ENCODE data around the gene DLGAP1.

DNA sequence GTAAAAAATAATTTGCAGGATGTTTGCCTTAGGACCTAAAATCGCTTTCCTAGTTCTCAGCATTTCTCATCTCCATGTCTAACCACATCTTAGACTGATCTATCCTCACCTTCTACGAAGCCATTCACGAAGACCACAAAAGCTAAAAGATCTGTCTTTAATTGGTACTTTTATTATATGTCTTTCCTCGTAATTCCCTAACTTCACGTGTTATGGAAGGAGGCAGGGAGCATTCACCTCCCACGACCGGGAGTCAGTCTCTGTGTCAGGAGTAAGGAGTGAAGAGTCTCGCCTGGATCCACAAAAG is 1.6 kb downstream of the DLGAP1 start:
- TF ChIP-seq FOXA1 (IDR thresholded peaks at IDR 0.05) = no peak
- TF ChIP-seq FOXM1 (IDR thresholded peaks at IDR 0.05; ENCODE audit: borderline replicate concordance) = no peak
- no peak for TF ChIP-seq SP1 (IDR thresholded peaks at IDR 0.05)
- TF ChIP-seq CTBP1 (IDR thresholded peaks at IDR 0.05; ENCODE audit: borderline replicate concordance) = no peak
- no peak for TF ChIP-seq ELF4 (IDR thresholded peaks at IDR 0.05)
- no peak for TF ChIP-seq FOXK2 (IDR thresholded peaks at IDR 0.05)
